OCI-LY7 (cell line): ENCODE results near the gene TRIM50.

Experiments
- CTCF ChIP-seq: fragments of 200-600 bp; sonication (generic); conservative IDR thresholded peaks from 2 replicates; pipeline ENCODE4 v1.5.1; 2014; ENCODE audit warnings: mild to moderate bottlenecking, antibody characterized with exemption, low read length, moderate library complexity, mixed read lengths
- EZH2phosphoT487 ChIP-seq: fragments of 200-600 bp; sonication (generic); IDR thresholded peaks from 2 replicates; pipeline ENCODE4 v1.6.1; 2018; ENCODE audit warnings: low read depth, borderline replicate concordance, mild to moderate bottlenecking, mixed run types, antibody characterized with exemption, low read length, moderate library complexity, mixed read lengths

GRCh38 chr7:73307436-73307835 lies 20.4 kb downstream of the TRIM50 start:
- no peak for TF ChIP-seq CTCF
- TF ChIP-seq EZH2phosphoT487 = no peak
